ENCODE measurements around the gene ATG10.

Gene ATG10

GRCh38 chr5:82234885-82235284 lies 263.1 kb downstream of the ATG10 start:
- no peaks in the 10 kb centered on the region for H3K79me2 ChIP-seq (ENCODE audit: insufficient read depth, low read length)
- H3K4me3 ChIP-seq (ENCODE audit: low read depth in 1 of 2, low read length in 2 of 2) = no peak overlapping the region
- H3K36me3 ChIP-seq (ENCODE audit: insufficient read depth, low read length) = no peaks in the 10 kb centered on the region
- H3K9me3 ChIP-seq (ENCODE audit: insufficient read depth, low read length, severe bottlenecking) = no peaks in the 10 kb centered on the region
- DNase-seq (no peak), ATAC-seq (ENCODE audit: insufficient read depth, low read depth) (no peak)
- H3K4me2 ChIP-seq (ENCODE audit: insufficient read depth, low read length) = no peak overlapping the region
- H3K9ac ChIP-seq (ENCODE audit: low read depth, low read length) = no peak overlapping the region
- no peaks in the 10 kb centered on the region for H4K20me1 ChIP-seq (ENCODE audit: insufficient read depth, low read length)
- no peak overlapping the region for H2AFZ ChIP-seq (ENCODE audit: low read depth, low read length)
- no peak for TF ChIP-seq EZH2 (IDR thresholded peaks at IDR 0.05; ENCODE audit: borderline replicate concordance, low read depth, low read length, severe bottlenecking)
- no peaks in the 10 kb centered on the region for H3K27me3 ChIP-seq (ENCODE audit: insufficient read depth, low read length, poor library complexity)
- no peak overlapping the region for H3K27ac ChIP-seq (ENCODE audit: low read length)
- no peaks in the 10 kb centered on the region for H3K4me1 ChIP-seq (ENCODE audit: insufficient read depth, low read length)

- H3K9ac ChIP-seq (ENCODE audit: low read depth, low read length) = no peak overlapping the region
- H3K4me2 ChIP-seq (ENCODE audit: insufficient read depth, low read length) = no peak overlapping the region
- H2AFZ ChIP-seq (ENCODE audit: low read depth, low read length) = no peak overlapping the region
- peaks cover 3% of the 10 kb centered on the region; the same call in 1 of the 2 replicates for H3K36me3 ChIP-seq (ENCODE audit: insufficient read depth, low read length)
- no peaks in the 10 kb centered on the region for H3K4me1 ChIP-seq (ENCODE audit: insufficient read depth, low read length)
- no peaks in the 10 kb centered on the region for H3K79me2 ChIP-seq (ENCODE audit: insufficient read depth, low read length)
- no peaks in the 10 kb centered on the region for H3K27me3 ChIP-seq (ENCODE audit: insufficient read depth, low read length, poor library complexity)
- no peak for TF ChIP-seq CTCF (IDR thresholded peaks at IDR 0.05; ENCODE audit: borderline replicate concordance, extremely low read depth, low read length, poor library complexity, severe bottlenecking)
- ATAC-seq (ENCODE audit: insufficient read depth, low read depth) (no peak), DNase-seq (no peak)
- H3K4me3 ChIP-seq (ENCODE audit: low read depth in 1 of 2, low read length in 2 of 2) = no peak overlapping the region
- H3K27ac ChIP-seq (ENCODE audit: low read length) = no peak overlapping the region
- peaks cover 9% of the 10 kb centered on the region for H3K9me3 ChIP-seq (ENCODE audit: insufficient read depth, low read length, severe bottlenecking)
- no peaks in the 10 kb centered on the region for H4K20me1 ChIP-seq (ENCODE audit: insufficient read depth, low read length)
Measured at GRCh38 chr5:82244151-82244550, 272.3 kb downstream of the ATG10 start.

- Histone ChIP-seq H3K79me2 (ENCODE audit: insufficient read depth, low read length) (no peaks in the 10 kb centered on the region), H3K4me1 (ENCODE audit: insufficient read depth, low read length) (no peaks in the 10 kb centered on the region), H3K27ac (ENCODE audit: low read length) (no peak overlapping the region), H2AFZ (ENCODE audit: low read depth, low read length) (no peak overlapping the region), H3K27me3 (ENCODE audit: insufficient read depth, low read length, poor library complexity) (no peaks in the 10 kb centered on the region), H3K9me3 (ENCODE audit: insufficient read depth, low read length, severe bottlenecking) (peaks cover 9% of the 10 kb centered on the region), H3K36me3 (ENCODE audit: insufficient read depth, low read length) (peaks cover 3% of the 10 kb centered on the region; the same call in 1 of the 2 replicates), H4K20me1 (ENCODE audit: insufficient read depth, low read length) (no peaks in the 10 kb centered on the region), H3K4me2 (ENCODE audit: insufficient read depth, low read length) (no peak overlapping the region), H3K9ac (ENCODE audit: low read depth, low read length) (no peak overlapping the region), H3K4me3 (ENCODE audit: low read depth in 1 of 2, low read length in 2 of 2) (no peak overlapping the region)
- ATAC-seq (ENCODE audit: insufficient read depth, low read depth) = no peak
- no peak for TF ChIP-seq CTCF (IDR thresholded peaks at IDR 0.05; ENCODE audit: borderline replicate concordance, extremely low read depth, low read length, poor library complexity, severe bottlenecking)
- TF ChIP-seq EZH2 (IDR thresholded peaks at IDR 0.05; ENCODE audit: borderline replicate concordance, low read depth, low read length, severe bottlenecking) = no peak
- DNase-seq = no peak
Measured at GRCh38 chr5:82244854-82245635, 273.2 kb downstream of the ATG10 start.

GRCh38 chr5:82246960-82247574 lies 275.2 kb downstream of the ATG10 start:
- Histone ChIP-seq H3K4me3 (ENCODE audit: low read depth in 1 of 2, low read length in 2 of 2) (no peak overlapping the region), H3K9ac (ENCODE audit: low read depth, low read length) (no peak overlapping the region), H3K27ac (ENCODE audit: low read length) (no peak overlapping the region), H4K20me1 (ENCODE audit: insufficient read depth, low read length) (no peaks in the 10 kb centered on the region), H3K79me2 (ENCODE audit: insufficient read depth, low read length) (no peaks in the 10 kb centered on the region), H3K4me1 (ENCODE audit: insufficient read depth, low read length) (no peaks in the 10 kb centered on the region), H3K9me3 (ENCODE audit: insufficient read depth, low read length, severe bottlenecking) (peaks cover 9% of the 10 kb centered on the region), H2AFZ (ENCODE audit: low read depth, low read length) (no peak overlapping the region), H3K4me2 (ENCODE audit: insufficient read depth, low read length) (no peak overlapping the region), H3K27me3 (ENCODE audit: insufficient read depth, low read length, poor library complexity) (no peaks in the 10 kb centered on the region), H3K36me3 (ENCODE audit: insufficient read depth, low read length) (peaks cover 3% of the 10 kb centered on the region; the same call in 1 of the 2 replicates)
- no peak for DNase-seq
- no peak for ATAC-seq (ENCODE audit: insufficient read depth, low read depth)
- TF ChIP-seq CTCF (IDR thresholded peaks at IDR 0.05; ENCODE audit: borderline replicate concordance, extremely low read depth, low read length, poor library complexity, severe bottlenecking) (no peak), EZH2 (IDR thresholded peaks at IDR 0.05; ENCODE audit: borderline replicate concordance, low read depth, low read length, severe bottlenecking) (no peak)
